HG03460 (cell line): Measurements from ENCODE around the gene ZPR1.
"Not testable (repeated sequence)": the region's sequence is repeated elsewhere in the genome, so short reads cannot be mapped to it uniquely, and the experiment has no call there.

Experiments
- ATAC-seq: cut with Tn5 transposase; IDR thresholded peaks from one replicate; pipeline ENCODE4 v1.9.1; 2021; ENCODE audit not compliant: unreplicated experiment

Gene ZPR1

GRCh38 chr11:116762132-116762531 lies 25.7 kb downstream of the ZPR1 start:
- ATAC-seq, result no peak

DNA sequence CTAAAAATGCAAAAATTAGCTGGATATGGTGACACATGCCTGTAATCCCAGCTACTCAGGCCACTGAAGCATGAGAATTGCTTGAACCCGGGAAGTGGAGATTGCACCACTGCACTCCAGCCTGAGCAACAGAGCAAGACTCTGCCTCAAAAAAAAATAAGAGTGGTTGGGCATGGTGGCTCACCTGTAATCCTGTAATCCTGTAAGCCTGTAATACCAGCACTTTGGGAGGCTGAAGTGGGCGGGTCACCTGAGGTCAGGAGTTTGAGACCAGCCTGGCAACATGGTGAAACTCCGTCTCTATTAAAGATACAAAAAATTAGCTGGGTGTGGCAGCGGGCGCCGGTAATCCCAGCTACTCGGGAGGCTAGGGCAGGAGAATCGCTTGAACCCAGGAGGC lies 31.8 kb downstream of the ZPR1 start:
- ATAC-seq, result not testable (repeated sequence)

GRCh38 chr11:116750070-116750718 lies 37.6 kb downstream of the ZPR1 start:
- ATAC-seq, result no peak

DNA sequence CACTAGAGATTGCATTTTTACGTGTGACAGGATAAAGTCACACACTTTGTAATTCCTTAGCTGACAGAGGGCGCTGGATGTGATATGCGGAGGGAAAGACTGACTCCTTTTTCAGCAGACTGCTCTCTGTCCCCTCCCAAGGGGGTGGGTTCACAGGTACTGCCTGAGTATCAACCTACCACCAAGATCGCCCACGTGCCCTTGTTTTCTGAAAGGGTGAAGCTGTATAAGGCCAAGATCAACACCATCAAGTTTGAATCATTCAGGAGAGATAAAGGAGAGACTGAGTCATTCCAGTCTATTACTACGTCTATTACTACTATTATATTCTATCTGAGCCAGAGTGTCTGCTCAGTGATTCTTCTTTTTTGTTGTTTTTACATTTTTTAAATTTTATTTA lies 45.7 kb downstream of the ZPR1 start:
- ATAC-seq, result no peak

DNA sequence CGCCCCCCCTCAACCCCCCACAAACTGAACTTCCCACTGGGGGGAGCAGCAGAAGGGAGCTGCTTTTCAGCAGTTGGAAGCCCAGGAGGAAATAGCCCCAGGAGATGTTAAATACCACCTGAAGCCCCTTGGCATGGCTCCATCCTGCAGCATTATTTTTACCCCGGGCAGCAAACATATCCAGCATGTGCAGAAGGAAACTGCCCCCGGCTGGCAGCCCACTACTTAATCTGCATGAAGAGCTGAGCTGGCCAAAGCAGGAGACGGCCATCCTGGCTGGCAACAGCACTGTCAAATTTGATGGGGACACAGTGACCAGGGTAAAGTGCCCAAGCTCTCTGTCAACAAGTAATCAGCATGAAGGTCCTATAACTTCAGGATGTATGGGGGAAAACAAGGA lies 47.1 kb downstream of the ZPR1 start:
- no peak for ATAC-seq

DNA sequence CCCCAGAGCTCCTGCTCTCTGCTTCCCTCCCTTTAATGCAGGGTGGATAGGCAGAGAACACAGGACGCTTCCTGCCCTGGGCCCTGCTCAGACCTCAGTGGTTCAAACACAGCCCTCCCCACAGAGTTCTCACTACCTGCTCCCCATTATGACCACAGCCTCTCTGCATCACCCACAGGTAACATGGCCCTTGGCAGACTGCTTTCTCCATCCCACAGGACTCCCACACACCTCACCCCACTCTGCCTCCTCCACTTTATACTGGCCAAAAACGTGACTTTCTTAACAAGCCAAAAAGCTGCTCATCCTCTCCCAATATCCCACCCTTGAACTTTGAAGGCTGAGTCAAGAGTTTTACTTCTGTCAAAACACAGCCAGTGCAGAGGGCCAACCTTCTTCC lies 48.8 kb downstream of the ZPR1 start:
- no peak for ATAC-seq

DNA sequence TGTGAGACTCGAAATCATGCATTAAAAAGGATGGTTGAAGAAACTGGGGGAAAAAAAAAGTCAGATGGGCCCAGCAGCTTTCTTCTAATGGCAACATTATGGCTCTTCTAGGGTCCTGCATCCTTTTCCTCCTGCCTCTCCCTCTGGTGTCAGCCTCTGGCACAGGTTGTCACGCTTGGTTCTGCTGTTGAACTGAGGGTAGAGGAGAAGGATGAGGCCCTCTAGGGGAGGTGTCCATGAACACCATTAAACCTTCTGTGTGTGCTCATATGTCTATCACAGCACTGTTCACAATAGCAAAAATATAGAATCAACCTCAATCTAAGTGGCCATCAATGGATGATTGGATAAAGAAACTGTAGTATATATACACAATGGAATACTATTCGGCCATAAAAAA lies 51.1 kb downstream of the ZPR1 start:
- no peak for ATAC-seq

- no peak for ATAC-seq
Measured at GRCh38 chr11:116733969-116734508, 53.8 kb downstream of the ZPR1 start.

- no peak for ATAC-seq
Measured at GRCh38 chr11:116733043-116733755, 54.6 kb downstream of the ZPR1 start.

DNA sequence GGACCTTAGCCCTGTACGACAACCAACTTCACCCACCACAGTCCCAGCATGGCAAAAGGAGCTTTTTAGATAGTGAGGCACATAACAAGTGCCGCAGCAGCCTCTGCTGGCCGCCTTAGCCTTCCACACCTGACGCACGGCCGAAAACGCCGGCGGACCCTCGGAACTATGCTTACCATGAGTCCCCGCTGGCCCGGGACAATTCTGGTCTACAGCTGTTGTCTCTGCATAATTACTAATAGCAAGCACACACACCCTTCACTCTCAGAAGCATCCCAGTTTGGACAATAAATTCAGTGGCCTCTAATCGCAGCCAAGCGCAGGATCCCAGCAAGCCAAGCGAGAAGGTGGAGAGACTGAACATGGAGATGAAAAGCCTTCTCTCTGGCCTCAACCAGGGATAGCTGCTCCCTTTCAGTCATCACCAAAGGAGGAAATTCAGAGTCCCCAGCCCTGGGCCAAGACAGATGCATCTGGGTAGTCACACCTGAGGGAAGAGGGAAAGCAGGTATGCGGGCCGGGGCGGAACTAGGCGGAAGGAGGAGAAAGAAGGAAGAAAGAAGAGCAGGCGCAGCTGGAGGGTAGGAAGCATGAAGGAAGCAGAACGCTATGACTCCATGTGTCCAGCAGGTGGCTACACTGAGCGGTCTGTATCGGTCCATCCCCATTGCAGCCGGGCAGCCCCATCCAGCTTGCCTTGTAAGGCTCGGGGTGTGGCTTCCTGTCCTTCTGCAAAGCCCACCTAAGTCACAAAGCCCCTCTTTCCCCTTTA lies 55.4 kb downstream of the ZPR1 start:
- ATAC-seq, result peak; percentile 75

DNA sequence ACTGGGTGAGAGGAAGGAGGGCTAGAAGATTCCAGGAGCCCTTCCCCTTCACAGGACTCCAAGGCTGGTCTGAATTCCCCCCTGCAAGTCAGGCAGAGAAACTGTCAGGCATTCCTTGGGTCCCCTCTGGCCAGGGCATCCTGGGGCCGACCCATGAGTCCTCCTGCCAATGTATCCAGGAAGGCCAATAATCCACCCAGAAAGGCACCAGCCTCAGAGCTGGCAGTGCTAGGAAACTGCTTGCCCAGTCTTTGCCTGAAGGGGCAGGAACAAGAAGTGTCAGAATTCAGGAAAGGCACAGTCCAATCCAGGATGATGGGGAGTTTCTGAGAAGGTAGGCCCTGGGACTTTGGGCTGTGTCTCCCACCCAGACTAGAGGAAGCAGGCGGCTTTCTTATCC lies 56.0 kb downstream of the ZPR1 start:
- ATAC-seq, result no peak

- no peak for ATAC-seq
Measured at GRCh38 chr11:116731097-116731761, 56.6 kb downstream of the ZPR1 start.

GRCh38 chr11:116730601-116731000 lies 57.2 kb downstream of the ZPR1 start:
- no peak for ATAC-seq

DNA sequence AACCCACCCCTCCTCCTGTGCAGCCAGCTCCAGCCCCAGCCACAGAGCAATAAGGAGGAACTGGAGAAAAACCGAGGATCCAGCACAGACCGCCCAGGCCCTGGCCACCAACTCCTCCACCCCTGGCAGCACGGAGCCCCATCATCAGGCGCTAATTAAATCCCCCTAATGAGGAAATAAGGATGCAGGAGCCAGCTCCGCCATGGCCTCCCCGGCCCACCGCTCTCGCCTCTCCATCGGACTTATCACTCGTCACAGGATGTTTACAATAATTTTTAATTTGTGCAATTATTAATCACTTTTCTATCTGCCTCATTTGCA lies 57.6 kb downstream of the ZPR1 start:
- ATAC-seq, result no peak

GRCh38 chr11:116729501-116730240 lies 58.2 kb downstream of the ZPR1 start:
- no peak for ATAC-seq

DNA sequence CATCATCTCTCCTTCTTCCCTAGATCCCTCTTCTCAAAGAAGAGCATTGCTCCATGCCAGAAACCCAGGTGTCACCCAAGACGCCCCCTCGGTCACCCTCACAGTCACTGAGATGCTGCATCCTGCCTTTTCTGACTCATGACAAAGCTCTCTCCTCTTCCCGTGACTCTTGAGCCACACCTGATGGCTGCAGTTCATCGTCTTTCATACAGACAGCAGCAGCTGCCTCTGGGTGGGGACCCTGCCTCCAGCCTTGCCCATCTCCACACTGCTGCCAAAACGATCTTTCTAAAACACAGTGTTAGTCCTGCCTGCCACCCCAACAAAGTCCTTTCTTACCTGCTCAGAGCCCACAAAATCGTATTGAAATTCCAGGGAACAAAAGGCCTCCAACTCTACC lies 59.8 kb downstream of the ZPR1 start:
- no peak for ATAC-seq

GRCh38 chr11:116725434-116726221 lies 62.2 kb downstream of the ZPR1 start:
- no peak for ATAC-seq

DNA sequence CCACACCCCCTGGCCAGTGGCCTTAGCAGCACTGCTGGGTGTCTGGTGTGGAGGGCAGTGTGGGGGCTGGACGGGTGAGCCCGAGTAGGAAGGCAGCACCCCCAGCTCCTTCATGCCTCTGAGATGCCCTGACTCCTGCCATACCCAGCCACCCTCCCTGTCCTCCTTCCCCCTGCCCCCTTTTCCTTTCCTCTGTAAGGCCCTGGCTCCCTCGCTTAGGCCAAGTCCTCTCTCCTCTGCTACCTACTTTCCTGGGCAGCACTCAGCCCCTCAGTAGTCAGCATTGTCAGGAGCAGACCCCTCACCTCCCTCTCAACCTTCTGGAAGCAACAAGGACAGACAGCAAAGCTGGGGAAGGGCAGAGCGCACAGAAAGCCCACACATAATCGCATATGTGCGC lies 63.0 kb downstream of the ZPR1 start:
- no peak for ATAC-seq
